ENCODE data around the gene TUT4. TPM values are rescaled to one million over a fixed set of nuclear protein-coding genes. Genes with fewer than 3 reads are reported as not detected.
"Not testable (repeated sequence)": the region's sequence is repeated elsewhere in the genome, so short reads cannot be mapped to it uniquely, and the experiment has no call there.

TUT4 gene
- polyA plus RNA-seq, 2 donors = 14.5 to 15.4 TPM

DNA sequence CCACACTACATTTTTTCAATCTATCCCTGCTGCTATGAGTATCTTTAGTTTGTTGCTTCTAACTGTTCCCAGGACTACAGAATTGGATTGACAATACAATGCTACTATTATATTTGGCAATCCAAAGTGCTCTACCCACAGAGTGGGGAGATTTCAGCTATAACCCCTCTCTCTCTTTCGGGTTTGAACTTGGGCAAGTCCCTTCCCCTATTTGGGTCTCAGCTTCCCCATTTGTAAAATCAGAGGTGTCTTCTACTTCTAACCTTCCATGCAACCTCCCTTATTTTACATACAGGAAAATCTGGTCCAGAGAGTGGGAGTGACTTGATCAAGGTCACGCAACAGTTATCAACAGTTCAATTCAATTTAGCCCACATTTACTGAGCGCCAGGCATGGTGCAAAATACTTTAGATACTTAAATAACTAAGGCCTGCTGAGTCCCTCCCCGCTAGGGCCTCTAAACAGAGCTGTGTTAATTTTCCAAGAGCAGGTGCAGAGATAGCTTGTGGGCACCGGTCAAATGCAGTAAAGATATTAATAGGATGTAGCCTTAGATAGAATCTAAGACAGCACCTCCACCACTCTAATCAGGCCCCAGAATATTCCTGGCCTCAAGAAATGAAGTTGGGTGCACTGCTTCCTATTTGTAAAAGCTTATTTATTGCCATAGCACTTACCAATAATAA is 39.9 kb upstream of the TUT4 start:
- Histone ChIP-seq H3K4me1 (ENCODE audit: control insufficient read depth in 2 of 2, insufficient read depth in 2 of 2, low read length in 1 of 2) (no peaks in the 10 kb centered on the region), H3K27ac (ENCODE audit: low read depth in 2 of 2, low read length in 1 of 2) (no peak overlapping the region), H3K4me3 (ENCODE audit: low read depth in 1 of 2, low read length in 2 of 2) (no peak overlapping the region), H3K36me3 (ENCODE audit: control insufficient read depth in 2 of 2, insufficient read depth in 2 of 2, low read length in 1 of 2) (no peaks in the 10 kb centered on the region), H3K27me3 (ENCODE audit: control insufficient read depth in 1 of 2, insufficient read depth in 2 of 2, low read length in 2 of 2) (no peaks in the 10 kb centered on the region), H3K9me3 (ENCODE audit: control insufficient read depth in 2 of 2, insufficient read depth in 1 of 2, low read depth in 1 of 2, low read length in 1 of 2) (no peaks in the 10 kb centered on the region)
- WGBS, 2 donors = 79 to 91% methylated on average over 5 of the region's 5 CpGs

- no peaks in the 10 kb centered on the region for H3K27me3 ChIP-seq (ENCODE audit: control insufficient read depth in 1 of 2, insufficient read depth in 2 of 2, low read length in 2 of 2)
- no peak overlapping the region for H3K4me3 ChIP-seq (ENCODE audit: low read depth in 1 of 2, low read length in 2 of 2)
- no peak overlapping the region for H3K27ac ChIP-seq (ENCODE audit: low read depth in 2 of 2, low read length in 1 of 2)
- WGBS, 2 donors = 59 to 61% methylated on average over 6 of the region's 6 CpGs
- H3K36me3 ChIP-seq (ENCODE audit: control insufficient read depth in 2 of 2, insufficient read depth in 2 of 2, low read length in 1 of 2) = no peaks in the 10 kb centered on the region
- H3K9me3 ChIP-seq (ENCODE audit: control insufficient read depth in 2 of 2, insufficient read depth in 1 of 2, low read depth in 1 of 2, low read length in 1 of 2) = no peaks in the 10 kb centered on the region
- no peaks in the 10 kb centered on the region for H3K4me1 ChIP-seq (ENCODE audit: control insufficient read depth in 2 of 2, insufficient read depth in 2 of 2, low read length in 1 of 2)
These were observed 37.4 kb upstream of the TUT4 start for GRCh38 chr1:52590266-52590665.

GRCh38 chr1:52588535-52588934 is 35.6 kb upstream of the TUT4 start:
- no peaks in the 10 kb centered on the region for H3K36me3 ChIP-seq (ENCODE audit: control insufficient read depth in 2 of 2, insufficient read depth in 2 of 2, low read length in 1 of 2)
- H3K9me3 ChIP-seq (ENCODE audit: control insufficient read depth in 2 of 2, insufficient read depth in 1 of 2, low read depth in 1 of 2, low read length in 1 of 2) = no peaks in the 10 kb centered on the region
- H3K4me3 ChIP-seq (ENCODE audit: low read depth in 1 of 2, low read length in 2 of 2) = no peak overlapping the region
- H3K27me3 ChIP-seq (ENCODE audit: control insufficient read depth in 1 of 2, insufficient read depth in 2 of 2, low read length in 2 of 2) = no peaks in the 10 kb centered on the region
- WGBS, 2 donors = 54 to 68% methylated on average over 1 of the region's 1 CpG
- H3K4me1 ChIP-seq (ENCODE audit: control insufficient read depth in 2 of 2, insufficient read depth in 2 of 2, low read length in 1 of 2) = no peaks in the 10 kb centered on the region
- no peak overlapping the region for H3K27ac ChIP-seq (ENCODE audit: low read depth in 2 of 2, low read length in 1 of 2)

GRCh38 chr1:52588027-52588426 is 35.1 kb upstream of the TUT4 start:
- no peaks in the 10 kb centered on the region for H3K27me3 ChIP-seq (ENCODE audit: control insufficient read depth in 1 of 2, insufficient read depth in 2 of 2, low read length in 2 of 2)
- no peaks in the 10 kb centered on the region for H3K9me3 ChIP-seq (ENCODE audit: control insufficient read depth in 2 of 2, insufficient read depth in 1 of 2, low read depth in 1 of 2, low read length in 1 of 2)
- H3K27ac ChIP-seq (ENCODE audit: low read depth in 2 of 2, low read length in 1 of 2) = no peak overlapping the region
- no peak overlapping the region for H3K4me3 ChIP-seq (ENCODE audit: low read depth in 1 of 2, low read length in 2 of 2)
- H3K36me3 ChIP-seq (ENCODE audit: control insufficient read depth in 2 of 2, insufficient read depth in 2 of 2, low read length in 1 of 2) = no peaks in the 10 kb centered on the region
- no peaks in the 10 kb centered on the region for H3K4me1 ChIP-seq (ENCODE audit: control insufficient read depth in 2 of 2, insufficient read depth in 2 of 2, low read length in 1 of 2)

GRCh38 chr1:52585474-52585873 is 32.6 kb upstream of the TUT4 start:
- Histone ChIP-seq H3K27me3 (ENCODE audit: control insufficient read depth in 1 of 2, insufficient read depth in 2 of 2, low read length in 2 of 2) (no peaks in the 10 kb centered on the region), H3K4me3 (ENCODE audit: low read depth in 1 of 2, low read length in 2 of 2) (no peak overlapping the region), H3K9me3 (ENCODE audit: control insufficient read depth in 2 of 2, insufficient read depth in 1 of 2, low read depth in 1 of 2, low read length in 1 of 2) (no peaks in the 10 kb centered on the region), H3K4me1 (ENCODE audit: control insufficient read depth in 2 of 2, insufficient read depth in 2 of 2, low read length in 1 of 2) (no peaks in the 10 kb centered on the region), H3K36me3 (ENCODE audit: control insufficient read depth in 2 of 2, insufficient read depth in 2 of 2, low read length in 1 of 2) (no peaks in the 10 kb centered on the region), H3K27ac (ENCODE audit: low read depth in 2 of 2, low read length in 1 of 2) (no peak overlapping the region)
- WGBS, 2 donors = 68 to 72% methylated on average over 1 of the region's 1 CpG

- Histone ChIP-seq H3K27ac (ENCODE audit: low read depth in 2 of 2, low read length in 1 of 2) (no peak overlapping the region), H3K9me3 (ENCODE audit: control insufficient read depth in 2 of 2, insufficient read depth in 1 of 2, low read depth in 1 of 2, low read length in 1 of 2) (no peaks in the 10 kb centered on the region), H3K36me3 (ENCODE audit: control insufficient read depth in 2 of 2, insufficient read depth in 2 of 2, low read length in 1 of 2) (no peaks in the 10 kb centered on the region), H3K4me3 (ENCODE audit: low read depth in 1 of 2, low read length in 2 of 2) (no peak overlapping the region), H3K27me3 (ENCODE audit: control insufficient read depth in 1 of 2, insufficient read depth in 2 of 2, low read length in 2 of 2) (no peaks in the 10 kb centered on the region), H3K4me1 (ENCODE audit: control insufficient read depth in 2 of 2, insufficient read depth in 2 of 2, low read length in 1 of 2) (no peaks in the 10 kb centered on the region)
- WGBS, 2 donors = 93 to 94% methylated on average over 10 of the region's 10 CpGs
These were observed 29.3 kb upstream of the TUT4 start for GRCh38 chr1:52582116-52582696.

GRCh38 chr1:52580283-52580682 is 27.4 kb upstream of the TUT4 start:
- Histone ChIP-seq H3K27me3 (ENCODE audit: control insufficient read depth in 1 of 2, insufficient read depth in 2 of 2, low read length in 2 of 2) (no peaks in the 10 kb centered on the region), H3K4me1 (ENCODE audit: control insufficient read depth in 2 of 2, insufficient read depth in 2 of 2, low read length in 1 of 2) (no peaks in the 10 kb centered on the region), H3K36me3 (ENCODE audit: control insufficient read depth in 2 of 2, insufficient read depth in 2 of 2, low read length in 1 of 2) (no peaks in the 10 kb centered on the region), H3K9me3 (ENCODE audit: control insufficient read depth in 2 of 2, insufficient read depth in 1 of 2, low read depth in 1 of 2, low read length in 1 of 2) (no peaks in the 10 kb centered on the region), H3K4me3 (ENCODE audit: low read depth in 1 of 2, low read length in 2 of 2) (no peak overlapping the region), H3K27ac (ENCODE audit: low read depth in 2 of 2, low read length in 1 of 2) (no peak overlapping the region)
- 90 to 95% methylated on average over 3 of the region's 3 CpGs for WGBS, 2 donors

- Histone ChIP-seq H3K9me3 (ENCODE audit: control insufficient read depth in 2 of 2, insufficient read depth in 1 of 2, low read depth in 1 of 2, low read length in 1 of 2) (no peaks in the 10 kb centered on the region), H3K4me1 (ENCODE audit: control insufficient read depth in 2 of 2, insufficient read depth in 2 of 2, low read length in 1 of 2) (no peaks in the 10 kb centered on the region), H3K4me3 (ENCODE audit: low read depth in 1 of 2, low read length in 2 of 2) (no peak overlapping the region), H3K27ac (ENCODE audit: low read depth in 2 of 2, low read length in 1 of 2) (no peak overlapping the region), H3K27me3 (ENCODE audit: control insufficient read depth in 1 of 2, insufficient read depth in 2 of 2, low read length in 2 of 2) (no peaks in the 10 kb centered on the region), H3K36me3 (ENCODE audit: control insufficient read depth in 2 of 2, insufficient read depth in 2 of 2, low read length in 1 of 2) (no peaks in the 10 kb centered on the region)
- whole genome bisulfite sequencing, 2 donors = 40 to 59% methylated on average over 2 of the region's 2 CpGs
These were observed 26.5 kb upstream of the TUT4 start for GRCh38 chr1:52579415-52579814.

DNA sequence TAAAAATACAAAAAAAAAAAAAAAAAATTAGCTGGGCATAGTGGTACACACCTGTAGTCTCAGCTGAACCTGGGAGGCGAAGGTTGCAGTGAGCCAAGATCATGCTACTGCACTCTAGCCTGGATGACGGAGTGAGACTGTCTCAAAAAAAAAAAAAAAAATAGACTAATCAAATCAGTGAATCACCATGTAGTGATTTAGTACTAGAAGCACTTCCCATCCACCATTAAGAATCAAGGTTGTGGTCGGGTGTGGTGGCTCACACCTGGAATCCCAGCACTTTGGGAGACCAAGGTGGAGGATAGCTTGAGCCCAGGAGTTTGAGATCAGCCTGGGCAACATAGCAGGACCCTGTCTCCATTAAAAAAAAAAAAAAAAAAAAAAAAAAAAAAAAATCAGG is 25.2 kb upstream of the TUT4 start:
- WGBS, 2 donors = 94 to 96% methylated on average over 3 of the region's 3 CpGs
- H3K9me3 ChIP-seq (ENCODE audit: control insufficient read depth in 2 of 2, insufficient read depth in 1 of 2, low read depth in 1 of 2, low read length in 1 of 2); H3K4me3 ChIP-seq (ENCODE audit: low read depth in 1 of 2, low read length in 2 of 2); H3K27me3 ChIP-seq (ENCODE audit: control insufficient read depth in 1 of 2, insufficient read depth in 2 of 2, low read length in 2 of 2); H3K4me1 ChIP-seq (ENCODE audit: control insufficient read depth in 2 of 2, insufficient read depth in 2 of 2, low read length in 1 of 2); H3K27ac ChIP-seq (ENCODE audit: low read depth in 2 of 2, low read length in 1 of 2); H3K36me3 ChIP-seq (ENCODE audit: control insufficient read depth in 2 of 2, insufficient read depth in 2 of 2, low read length in 1 of 2): not testable (repeated sequence)

GRCh38 chr1:52576074-52576473 is 23.2 kb upstream of the TUT4 start:
- Histone ChIP-seq H3K27ac (ENCODE audit: low read depth in 2 of 2, low read length in 1 of 2) (no peak overlapping the region), H3K27me3 (ENCODE audit: control insufficient read depth in 1 of 2, insufficient read depth in 2 of 2, low read length in 2 of 2) (no peaks in the 10 kb centered on the region), H3K4me3 (ENCODE audit: low read depth in 1 of 2, low read length in 2 of 2) (no peak overlapping the region), H3K9me3 (ENCODE audit: control insufficient read depth in 2 of 2, insufficient read depth in 1 of 2, low read depth in 1 of 2, low read length in 1 of 2) (no peaks in the 10 kb centered on the region), H3K4me1 (ENCODE audit: control insufficient read depth in 2 of 2, insufficient read depth in 2 of 2, low read length in 1 of 2) (no peaks in the 10 kb centered on the region), H3K36me3 (ENCODE audit: control insufficient read depth in 2 of 2, insufficient read depth in 2 of 2, low read length in 1 of 2) (no peaks in the 10 kb centered on the region)
- 96 to 98% methylated on average over 1 of the region's 1 CpG for WGBS, 2 donors

Measured in esophagus (tissue), 2 donors.